ENCODE measurements around the gene EOMES. TPM values are rescaled to one million over a fixed set of nuclear protein-coding genes. Genes with fewer than 3 reads are reported as not detected.

Gene EOMES
- total and polyA plus RNA-seq, 10 donors, result 1.1 to 17.2 (median 12.2) TPM

DNA sequence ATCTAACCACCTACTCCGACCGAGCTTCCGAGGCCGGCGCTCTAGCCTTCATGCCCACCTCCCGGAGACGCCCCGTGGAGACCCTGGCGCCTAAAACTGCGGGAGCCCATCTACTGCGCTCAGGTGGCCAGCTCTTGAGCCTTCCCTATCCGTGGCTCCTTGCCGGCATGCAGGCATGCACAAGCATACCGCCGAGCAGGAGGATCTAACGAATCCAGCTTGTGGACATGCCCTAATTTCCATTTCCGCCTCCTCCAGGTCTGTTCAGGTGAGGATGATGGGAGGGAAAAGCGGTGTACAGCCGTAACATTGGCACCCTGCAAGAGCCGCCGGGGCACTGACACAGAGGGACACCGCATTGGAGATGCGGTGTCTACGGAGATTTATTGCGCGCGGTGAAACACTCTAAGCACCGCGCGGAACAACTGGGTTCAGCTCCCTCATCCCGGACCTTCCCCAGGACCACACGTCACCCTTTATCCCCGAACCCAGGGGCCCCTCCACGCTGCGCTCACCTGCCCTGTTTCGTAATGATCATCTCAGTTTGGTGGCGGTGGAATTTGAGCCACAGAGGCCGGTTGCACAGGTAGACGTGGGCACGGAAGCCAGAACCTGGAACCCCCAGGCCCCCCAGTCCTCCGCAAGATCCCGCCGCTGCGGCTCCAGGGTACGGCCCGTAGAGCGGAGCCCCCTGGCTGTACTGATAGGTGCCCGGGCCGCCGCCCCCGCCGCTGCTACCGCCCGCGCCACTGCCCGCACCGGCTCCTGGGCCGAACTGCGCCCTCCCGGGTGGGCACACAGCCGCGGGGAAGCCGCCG, 1.0 kb downstream of the EOMES start:
- peaks cover 3 to 98% (median 88%) of the 10 kb centered on the region in 7 donors for H3K27me3 ChIP-seq (replicated peaks in 1 of 7)
- peaks cover 0 to 6% (median 0%) of the 10 kb centered on the region in 8 donors for H3K9me3 ChIP-seq
- peak overlapping the region in 7 of 8 donors; percentile 59 to 81 (median 73) for H3K27ac ChIP-seq
- DNase-seq, result peak; percentile 72
- 1 to 8% (median 3%) methylated on average over 40 to 64 of the region's 64 CpGs for WGBS, 5 donors
- TF ChIP-seq CTCF (IDR thresholded peaks at IDR 0.05 in 8 of 11, conservative IDR thresholded peaks at IDR 0.05 in 3 of 11) (peak in 4 of 11 experiments; percentile 25 to 66 (median 52)), POLR2AphosphoS5 (IDR thresholded peaks at IDR 0.05) (no peak)
- peak overlapping the region; percentile 54 to 85 (median 62) for H3K4me3 ChIP-seq
- peaks cover 12 to 49% (median 38%) of the 10 kb centered on the region in 6 donors for H3K4me1 ChIP-seq
- H3K36me3 ChIP-seq, result no peaks in the 10 kb centered on the region
- intact Hi-C loops (cut with DNase I; ENCODE audit: low total_unique reads), result no loop called here

- intact Hi-C loops (cut with DNase I; ENCODE audit: low total_unique reads), result loop anchor here (5.0 kb wide), 1 partner anchor 603 kb away; no protein-coding TSS in a partner anchor
- H3K4me1 ChIP-seq, result peaks cover 21 to 59% (median 48%) of the 10 kb centered on the region in 6 donors
Observed at GRCh38 chr3:27719314-27720003, 2.7 kb downstream of the EOMES start.

GRCh38 chr3:27718459-27718858, 3.7 kb downstream of the EOMES start:
- Histone ChIP-seq H3K4me3 (peak overlapping the region in 1 of 8 donors; percentile 85), H3K36me3 (no peaks in the 10 kb centered on the region), H3K27ac (peak overlapping the region in 5 of 8 donors; percentile 59 to 81 (median 77)), H3K27me3 (replicated peaks in 1 of 7) (peaks cover 0 to 98% (median 82%) of the 10 kb centered on the region in 7 donors), H3K9me3 (no peaks in the 10 kb centered on the region), H3K4me1 (peaks cover 24 to 59% (median 48%) of the 10 kb centered on the region in 6 donors)
- 52 to 61% (median 60%) methylated on average over 5 of the region's 5 CpGs for WGBS, 5 donors
- intact Hi-C loops (cut with DNase I; ENCODE audit: low total_unique reads), result loop anchor here (5.0 kb wide), 1 partner anchor 604 kb away; no protein-coding TSS in a partner anchor
- DNase-seq, result no peak
- TF ChIP-seq POLR2A (IDR thresholded peaks at IDR 0.05), result no peak
- no peak for TF ChIP-seq CTCF (IDR thresholded peaks at IDR 0.05 in 8 of 11, conservative IDR thresholded peaks at IDR 0.05 in 3 of 11)
- no peak for TF ChIP-seq POLR2AphosphoS5 (IDR thresholded peaks at IDR 0.05)

More at GRCh38 chr3:27719314-27720003, 2.7 kb downstream of the EOMES start:
- 49 to 61% (median 56%) methylated on average over 6 of the region's 6 CpGs for WGBS, 5 donors
- Histone ChIP-seq H3K36me3 (no peaks in the 10 kb centered on the region), H3K27ac (peak overlapping the region in 7 of 8 donors; percentile 26 to 81 (median 73)), H3K27me3 (replicated peaks in 1 of 7) (peaks cover 0 to 98% (median 82%) of the 10 kb centered on the region in 7 donors), H3K9me3 (peaks cover 0 to 6% (median 0%) of the 10 kb centered on the region in 8 donors), H3K4me3 (peak overlapping the region in 6 of 8 donors; percentile 11 to 85 (median 62))
- DNase-seq, result no peak
- no peak for TF ChIP-seq CTCF (IDR thresholded peaks at IDR 0.05 in 8 of 11, conservative IDR thresholded peaks at IDR 0.05 in 3 of 11)
- no peak for TF ChIP-seq POLR2AphosphoS5 (IDR thresholded peaks at IDR 0.05)
- TF ChIP-seq POLR2A (IDR thresholded peaks at IDR 0.05), result no peak
